Stimulated activated CD8-positive, alpha-beta memory T cell treated with anti-CD3 and anti-CD28 coated beads, Interleukin-7, amount 100 ng/mL, for 48 hours (primary cell): ENCODE results near the gene ZFHX3.
A peak's percentile ranks its signal among the peaks of the same experiment; 100 is the strongest.

Experiments
- DNase-seq, 2 donors: peaks; one replicate each; pipeline ENCODE4 v3.0.0-alpha.2; 2020; ENCODE audit warnings: low read depth in 1 of 2; ENCODE audit errors: extremely low read depth in 1 of 2

ZFHX3 gene

DNA sequence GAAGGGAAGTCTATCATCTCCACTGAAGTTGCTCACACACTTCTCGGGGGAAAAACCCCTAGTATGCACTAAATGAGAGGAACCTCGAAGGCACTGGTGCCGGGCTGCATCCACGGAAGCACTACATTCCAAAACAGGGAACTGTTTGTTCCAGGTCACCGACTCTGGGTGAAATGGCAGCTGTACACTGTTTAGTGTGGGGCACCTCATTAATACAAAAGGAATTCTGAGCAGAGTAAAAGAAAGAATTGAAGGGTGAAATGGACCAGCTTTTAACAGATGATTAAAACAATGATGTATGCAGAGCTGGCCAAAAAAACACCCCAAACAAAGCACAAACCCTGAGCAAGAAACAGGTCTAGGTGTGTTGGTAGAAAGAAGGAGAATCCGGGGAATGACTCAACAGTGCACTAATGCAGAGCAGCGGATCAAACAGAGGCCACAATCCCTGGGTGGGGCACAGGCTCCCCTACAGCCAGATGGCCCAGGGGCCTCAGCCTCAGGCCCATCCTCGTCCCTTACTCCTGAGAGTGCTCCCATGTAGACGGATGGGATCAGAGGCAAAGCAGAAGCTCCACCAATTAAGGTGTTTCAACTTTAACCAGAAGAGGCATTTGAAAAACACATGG lies 161.5 kb downstream of the ZFHX3 start:
- no peak for DNase-seq

GRCh38 chr16:72884573-72884972 lies 163.4 kb downstream of the ZFHX3 start:
- DNase-seq = no peak

GRCh38 chr16:72884037-72884436 lies 163.9 kb downstream of the ZFHX3 start:
- no peak for DNase-seq

DNA sequence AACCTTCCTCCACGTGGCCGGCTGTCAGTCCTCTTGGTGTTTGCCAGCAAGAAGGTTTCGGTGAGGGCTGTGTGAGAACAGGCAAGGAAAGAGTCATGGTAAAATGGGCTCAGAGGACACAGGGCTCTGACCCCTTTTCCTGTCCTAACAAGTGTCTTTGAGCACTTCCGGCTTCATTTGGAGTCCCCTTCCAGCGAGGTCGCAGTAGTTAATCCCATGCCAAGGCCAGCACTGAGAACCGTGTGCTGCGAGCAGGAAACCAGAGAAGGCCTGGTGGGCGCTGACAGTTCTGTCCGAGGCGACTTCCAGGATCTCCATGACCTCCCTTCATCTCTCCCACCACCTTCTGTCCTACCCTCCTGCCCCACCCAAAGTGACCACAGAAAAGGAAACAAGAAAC lies 168.1 kb downstream of the ZFHX3 start:
- DNase-seq = no peak

- DNase-seq = no peak
Observed at GRCh38 chr16:72878301-72879269, 169.3 kb downstream of the ZFHX3 start.

DNA sequence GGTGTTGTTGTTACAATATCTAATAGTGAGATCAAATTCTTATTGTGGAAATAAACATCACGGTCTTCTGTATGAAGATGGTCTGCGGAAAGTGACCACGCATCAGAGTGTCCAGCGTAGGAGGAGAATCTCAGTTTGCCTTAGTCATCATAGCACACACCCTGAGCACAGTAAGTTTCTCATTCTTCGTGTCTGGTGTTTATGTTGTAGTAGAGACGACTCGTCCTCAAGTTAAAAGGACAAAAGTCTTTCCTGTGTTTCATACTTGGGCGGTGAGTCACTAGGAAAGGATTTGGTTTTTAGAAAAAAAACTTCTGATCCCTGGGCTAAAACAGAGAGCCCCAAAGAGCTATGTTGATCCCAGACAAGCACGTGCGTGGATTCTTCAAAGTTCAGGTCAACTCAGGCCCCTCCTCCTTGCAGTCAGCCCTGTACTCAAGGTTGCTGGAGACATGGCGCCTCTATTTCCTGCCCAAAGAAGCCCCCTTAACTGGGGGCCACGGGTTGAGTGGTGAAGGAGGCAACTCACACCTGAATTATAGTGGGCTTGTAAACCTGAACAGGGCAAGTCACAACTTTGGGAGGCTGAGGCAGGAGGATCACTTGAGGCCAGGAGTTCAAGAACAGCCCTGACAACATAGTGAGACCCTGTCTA lies 170.4 kb downstream of the ZFHX3 start:
- DNase-seq = no peak

GRCh38 chr16:72876981-72877373 lies 171.0 kb downstream of the ZFHX3 start:
- no peak for DNase-seq

DNA sequence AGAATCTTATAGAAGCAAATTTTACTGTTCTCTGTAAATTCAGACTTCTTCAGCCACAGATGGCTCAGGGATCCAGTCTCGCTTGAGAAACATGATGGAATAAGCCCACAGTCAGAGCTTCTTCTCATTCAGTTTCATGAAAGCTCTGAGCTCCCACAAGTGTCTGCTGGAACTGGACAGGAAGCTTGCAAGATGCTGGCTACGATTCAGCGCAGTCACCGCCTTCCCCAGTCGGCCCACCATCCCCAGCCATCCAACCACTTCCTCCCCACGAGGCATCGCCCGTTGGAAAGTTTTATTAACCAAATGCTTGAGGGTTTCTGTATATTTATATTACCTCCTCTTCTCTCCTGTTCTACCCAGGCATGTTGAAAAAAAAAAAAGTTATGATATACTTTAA lies 171.7 kb downstream of the ZFHX3 start:
- peak in 1 of 2 donors; percentile 11 for DNase-seq

DNA sequence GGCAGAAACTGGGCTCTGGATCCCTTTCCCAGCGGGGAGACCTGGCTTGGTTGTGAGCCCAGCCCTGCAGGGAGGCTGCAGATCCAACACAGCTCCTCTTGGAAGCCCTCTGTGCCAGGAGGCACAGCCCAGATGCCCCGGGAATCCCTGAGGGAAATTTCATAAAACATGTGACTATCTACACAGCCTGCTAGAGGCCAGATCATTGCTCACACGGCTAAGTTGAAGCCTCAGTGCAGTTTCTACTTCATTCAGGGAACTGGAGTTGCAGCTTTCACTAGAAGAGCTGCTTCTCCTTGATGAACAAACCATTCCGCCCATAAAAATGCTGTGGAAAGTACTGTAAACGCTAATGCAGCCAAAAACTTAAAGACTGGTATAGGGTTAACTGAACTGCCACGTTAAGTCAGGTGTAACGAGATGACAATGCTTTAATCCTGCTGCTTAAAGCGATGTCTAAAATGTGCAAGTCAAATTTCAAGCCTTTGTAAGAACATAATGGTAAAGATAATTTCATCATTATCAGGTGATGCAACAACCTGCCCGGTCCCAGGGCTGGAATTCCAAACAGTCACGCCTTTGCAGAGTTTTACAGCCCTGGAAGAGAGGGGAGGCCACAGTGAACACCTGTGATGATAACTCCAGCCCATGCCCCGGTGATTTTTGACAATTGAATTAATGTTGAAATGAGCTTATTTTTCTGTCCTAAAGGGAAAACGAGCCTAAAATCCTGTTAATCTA lies 172.5 kb downstream of the ZFHX3 start:
- DNase-seq = no peak

DNA sequence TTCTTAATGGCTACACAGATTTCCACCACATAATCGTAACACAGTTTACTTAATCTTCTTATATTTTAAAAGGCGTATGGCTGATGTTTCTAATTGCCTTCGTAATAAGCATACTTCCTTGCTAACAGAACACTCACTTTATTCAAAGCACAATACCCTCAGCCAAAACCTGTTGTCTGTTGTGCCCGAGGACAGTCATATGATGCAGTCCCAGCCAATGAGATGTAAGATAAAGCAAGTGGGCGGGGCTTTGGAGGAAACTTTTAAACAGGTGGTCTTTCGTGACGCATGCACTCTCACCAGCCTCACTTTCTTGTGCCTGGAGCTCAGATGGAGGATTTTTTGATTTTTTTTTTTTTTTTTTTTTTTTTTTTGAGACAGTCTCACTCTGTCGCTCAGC lies 174.1 kb downstream of the ZFHX3 start:
- DNase-seq = no peak

GRCh38 chr16:72873044-72873443 lies 174.9 kb downstream of the ZFHX3 start:
- DNase-seq = no peak

DNA sequence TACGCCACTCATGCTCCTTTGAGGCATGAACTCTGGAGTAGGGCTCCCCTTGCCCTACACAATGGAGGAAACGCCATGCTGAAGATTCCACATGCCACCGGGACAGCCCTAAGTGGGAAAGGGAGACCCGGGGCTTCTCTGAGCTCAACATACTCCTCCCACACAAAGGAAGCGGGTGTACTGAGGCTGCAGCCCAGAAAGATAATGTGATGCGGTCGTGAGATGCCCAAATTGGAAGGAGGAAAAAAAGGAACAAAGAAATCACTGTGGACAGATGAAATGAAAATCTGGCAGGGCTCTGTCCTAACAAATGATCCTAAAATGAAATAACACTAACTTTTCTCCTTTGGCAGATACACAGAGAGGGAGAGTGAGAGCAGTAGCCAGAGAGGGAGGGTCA lies 182.1 kb downstream of the ZFHX3 start:
- DNase-seq = no peak

DNA sequence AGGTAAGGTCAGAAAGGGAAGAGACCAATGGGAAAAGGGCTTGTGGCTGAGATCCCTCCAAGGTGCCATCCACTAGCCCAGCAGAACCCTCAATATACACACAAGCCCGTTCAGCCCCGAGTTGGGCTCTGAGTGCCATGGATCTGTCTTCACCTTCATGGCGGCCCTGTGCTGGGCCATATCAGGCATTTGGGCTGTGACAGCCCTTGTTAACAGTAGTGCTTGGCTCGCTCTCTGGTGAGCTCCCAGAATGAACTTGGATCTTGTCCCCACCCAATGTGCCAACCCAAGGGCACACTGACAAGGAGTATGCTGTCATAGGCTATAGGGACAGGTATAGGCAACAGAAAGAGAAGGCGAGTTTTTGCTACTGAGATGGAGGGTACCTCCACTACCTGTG lies 182.7 kb downstream of the ZFHX3 start:
- DNase-seq = no peak

- DNase-seq = no peak
Observed at GRCh38 chr16:72864130-72864833, 183.6 kb downstream of the ZFHX3 start.

DNA sequence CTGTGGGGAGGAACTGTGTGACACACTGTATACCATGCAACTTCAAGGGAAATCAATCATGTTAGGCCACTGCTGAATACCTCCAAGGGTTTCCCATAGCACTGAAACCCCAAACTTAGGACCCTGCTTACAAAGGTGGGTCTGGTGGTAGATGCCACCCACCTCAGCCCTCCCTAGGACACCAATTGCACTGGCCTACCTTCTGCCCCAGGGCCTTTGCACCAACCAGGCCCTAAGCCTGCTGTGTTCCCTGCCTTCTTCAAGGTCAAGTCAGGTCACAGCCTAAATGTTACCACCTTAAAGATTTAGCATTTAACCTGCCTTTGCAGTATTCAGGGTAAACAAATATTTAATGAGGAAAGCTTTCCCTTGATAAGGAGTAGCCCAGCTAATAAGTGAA lies 185.8 kb downstream of the ZFHX3 start:
- DNase-seq = no peak

GRCh38 chr16:72860726-72861562 lies 187.0 kb downstream of the ZFHX3 start:
- no peak for DNase-seq

DNA sequence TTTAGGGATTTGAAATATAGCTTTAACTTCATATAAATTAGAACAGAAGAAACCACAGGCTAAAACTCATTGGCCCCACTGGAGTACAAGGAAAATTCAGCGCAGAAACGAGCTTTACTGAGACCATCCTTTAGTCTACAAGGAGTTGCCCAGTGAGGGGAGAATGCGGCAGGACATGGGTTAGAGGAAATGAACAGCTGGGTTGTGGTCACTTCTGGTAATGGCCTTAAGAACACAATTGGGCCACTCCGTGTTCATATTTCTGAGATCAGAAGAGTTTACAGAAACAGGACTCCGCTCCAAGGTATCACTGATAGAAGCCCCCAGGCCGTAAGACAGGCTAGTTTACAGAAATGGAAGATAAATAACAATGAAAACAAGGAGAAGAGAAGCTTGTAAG lies 188.3 kb downstream of the ZFHX3 start:
- no peak for DNase-seq

DNA sequence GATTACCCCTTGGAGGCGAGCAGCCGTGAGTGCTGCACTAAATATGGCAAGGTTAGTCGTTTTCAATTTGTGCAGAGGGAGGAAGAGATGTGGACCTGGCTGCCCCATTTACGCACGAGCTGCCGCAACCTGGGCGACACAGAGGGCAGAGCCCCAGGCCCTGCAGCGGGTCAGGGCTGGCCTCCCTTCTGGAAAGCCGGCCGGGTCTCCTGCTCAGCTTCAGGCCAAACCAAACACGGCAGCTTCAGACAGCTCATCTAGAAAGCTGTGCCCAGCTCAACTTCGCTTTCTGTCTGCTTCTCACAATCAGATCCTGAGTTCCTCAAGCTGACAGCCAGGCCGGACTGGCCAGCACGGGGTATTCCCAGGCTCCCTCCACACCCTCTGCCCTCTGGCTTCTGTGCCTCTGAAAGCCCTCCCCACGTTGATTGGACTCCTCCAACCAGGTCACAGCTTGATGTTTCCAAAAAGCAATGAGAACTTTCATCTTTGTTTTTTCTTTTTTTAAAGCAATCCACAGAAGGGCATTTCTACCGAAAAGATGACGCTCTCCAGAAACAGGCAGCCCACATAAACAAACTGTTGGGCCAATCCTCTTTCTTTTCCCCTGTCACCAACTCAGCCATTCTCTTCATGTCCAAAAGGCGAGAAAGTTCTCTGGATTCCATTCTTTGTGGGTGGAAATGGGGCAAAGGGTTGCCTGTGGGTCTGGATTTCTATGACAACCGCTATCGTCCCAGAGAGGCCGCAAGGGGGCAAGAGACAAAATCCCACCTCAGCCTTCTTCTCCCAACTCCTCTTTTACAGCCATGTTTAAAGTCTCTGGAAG lies 189.0 kb downstream of the ZFHX3 start:
- no peak for DNase-seq
